T follicular helper cell (primary cell): ENCODE results near the gene CBLL1.

Source experiments
- DNase-seq: peaks from one replicate; pipeline ENCODE4 v3.0.0-alpha.2; 2020; ENCODE audit warnings: low read depth
- total RNA-seq, 2 experiments: gene quantifications; one replicate each; lab custom pipeline; 2026; lab: John Stamatoyannopoulos, UW

Gene CBLL1
- 50.5 to 72.3 reads per million in 2 experiments for total RNA-seq

- peak; percentile 97 for DNase-seq
These were observed at the start of gene CBLL1 for GRCh38 chr7:107743567-107744344. TSS of gene CBLL1 (plus strand) at chr7:107744142. CDS start at chr7:107744164, 22 bp downstream.

- no peak for DNase-seq
These were observed 49.6 kb upstream of the CBLL1 start for GRCh38 chr7:107694386-107694785.

- DNase-seq = no peak
These were observed 47.5 kb upstream of the CBLL1 start for GRCh38 chr7:107696330-107696946.

- DNase-seq = no peak
These were observed 46.5 kb upstream of the CBLL1 start for GRCh38 chr7:107697321-107698049.

GRCh38 chr7:107700570-107700969 lies 43.4 kb upstream of the CBLL1 start:
- DNase-seq = no peak

GRCh38 chr7:107701191-107701590 lies 42.8 kb upstream of the CBLL1 start:
- DNase-seq = no peak

- DNase-seq = no peak
These were observed 40.7 kb upstream of the CBLL1 start for GRCh38 chr7:107703219-107703618.

GRCh38 chr7:107703872-107704271 lies 40.1 kb upstream of the CBLL1 start:
- DNase-seq = no peak

- DNase-seq = no peak
These were observed 35.0 kb upstream of the CBLL1 start for GRCh38 chr7:107708956-107709355.

- no peak for DNase-seq
These were observed 32.6 kb upstream of the CBLL1 start for GRCh38 chr7:107711301-107711700.

- DNase-seq = no peak
These were observed 31.9 kb upstream of the CBLL1 start for GRCh38 chr7:107712025-107712424.

GRCh38 chr7:107712896-107713295 lies 31.0 kb upstream of the CBLL1 start:
- no peak for DNase-seq

GRCh38 chr7:107715531-107715930 lies 28.4 kb upstream of the CBLL1 start:
- DNase-seq = no peak

GRCh38 chr7:107718456-107719193 lies 25.3 kb upstream of the CBLL1 start:
- no peak for DNase-seq

GRCh38 chr7:107721286-107721685 lies 22.7 kb upstream of the CBLL1 start:
- no peak for DNase-seq

GRCh38 chr7:107723255-107723654 lies 20.7 kb upstream of the CBLL1 start:
- DNase-seq = no peak

GRCh38 chr7:107725138-107725740 lies 18.7 kb upstream of the CBLL1 start:
- DNase-seq = peak; percentile 38

- no peak for DNase-seq
These were observed 17.4 kb upstream of the CBLL1 start for GRCh38 chr7:107726356-107727130.

GRCh38 chr7:107728276-107728675 lies 15.7 kb upstream of the CBLL1 start:
- DNase-seq = no peak

GRCh38 chr7:107742678-107743566 lies 1.0 kb upstream of the CBLL1 start:
- no peak for DNase-seq
